Measurements from ENCODE around the gene ABCD3.
"Not testable (repeated sequence)": the region's sequence is repeated elsewhere in the genome, so short reads cannot be mapped to it uniquely, and the experiment has no call there.

ABCD3 gene

GRCh38 chr1:94428441-94428840 lies 10.3 kb downstream of the ABCD3 start:
- H3K4me1 ChIP-seq (ENCODE audit: insufficient read depth, low read length, poor library complexity, severe bottlenecking), result peaks cover 40% of the 10 kb centered on the region
- peaks cover 30% of the 10 kb centered on the region for H4K20me1 ChIP-seq (ENCODE audit: insufficient read depth, low read length, poor library complexity, severe bottlenecking)
- H3F3A ChIP-seq (ENCODE audit: low read depth), result no peaks in the 10 kb centered on the region
- H3K79me2 ChIP-seq (ENCODE audit: insufficient read depth, low read length), result peaks cover 95% of the 10 kb centered on the region
- no peaks in the 10 kb centered on the region; the same call in 1 of the 2 replicates for H3K36me3 ChIP-seq (ENCODE audit: insufficient read depth, low read length)
- H3K4me2 ChIP-seq (ENCODE audit: low read depth, low read length, poor library complexity, severe bottlenecking), result no peak overlapping the region
- no peaks in the 10 kb centered on the region for H3K27me3 ChIP-seq (ENCODE audit: insufficient read depth, low read length, poor library complexity, severe bottlenecking)
- H3K4me3 ChIP-seq (ENCODE audit: low read length, poor library complexity, severe bottlenecking), result no peak overlapping the region
- TF ChIP-seq EZH2phosphoT487 (IDR thresholded peaks at IDR 0.05; ENCODE audit: borderline replicate concordance), result no peak
- TF ChIP-seq CTCF (conservative IDR thresholded peaks at IDR 0.05; ENCODE audit: low read length), result no peak
- no peaks in the 10 kb centered on the region for H3K9me2 ChIP-seq (replicated peaks; ENCODE audit: low read depth, low read length)
- H3K9me3 ChIP-seq (ENCODE audit: insufficient read depth, low read depth, low read length), result no peaks in the 10 kb centered on the region
- H3K9ac ChIP-seq (ENCODE audit: low read depth, low read length, poor library complexity, severe bottlenecking), result no peak overlapping the region
- H2AFZ ChIP-seq (ENCODE audit: low read length), result no peak overlapping the region

- not testable (repeated sequence) for H3K4me2 ChIP-seq (ENCODE audit: low read depth, low read length, poor library complexity, severe bottlenecking); H3K36me3 ChIP-seq (ENCODE audit: insufficient read depth, low read length); H3K9me2 ChIP-seq (replicated peaks; ENCODE audit: low read depth, low read length); H3K9me3 ChIP-seq (ENCODE audit: insufficient read depth, low read depth, low read length); H3K9ac ChIP-seq (ENCODE audit: low read depth, low read length, poor library complexity, severe bottlenecking); H2AFZ ChIP-seq (ENCODE audit: low read length); H3K4me3 ChIP-seq (ENCODE audit: low read length, poor library complexity, severe bottlenecking); H3K27me3 ChIP-seq (ENCODE audit: insufficient read depth, low read length, poor library complexity, severe bottlenecking); H3F3A ChIP-seq (ENCODE audit: low read depth)
- Histone ChIP-seq H3K4me1 (ENCODE audit: insufficient read depth, low read length, poor library complexity, severe bottlenecking) (peaks cover 34% of the 10 kb centered on the region), H3K79me2 (ENCODE audit: insufficient read depth, low read length) (peaks cover 93% of the 10 kb centered on the region), H4K20me1 (ENCODE audit: insufficient read depth, low read length, poor library complexity, severe bottlenecking) (peaks cover 24% of the 10 kb centered on the region)
These were observed 10.8 kb downstream of the ABCD3 start for GRCh38 chr1:94428927-94429528.

DNA sequence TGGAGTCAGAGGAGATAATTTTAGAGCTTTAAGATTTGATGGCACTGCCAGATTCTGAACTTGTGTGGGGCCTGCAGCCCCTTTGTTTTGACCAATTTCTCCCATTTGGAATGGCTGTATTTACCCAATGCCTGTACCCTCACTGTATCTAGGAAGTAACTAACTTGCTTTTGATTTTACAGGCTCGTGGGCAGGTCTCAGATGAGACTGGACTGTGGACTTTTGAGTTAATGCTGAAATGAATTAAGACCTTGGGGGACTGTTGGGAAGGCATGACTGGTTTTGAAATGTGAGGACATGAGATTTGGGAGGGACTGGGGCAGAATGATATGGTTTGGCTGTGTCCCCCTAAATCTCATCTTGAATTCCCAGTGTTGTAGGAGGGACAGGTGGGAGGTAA lies 11.9 kb downstream of the ABCD3 start:
- not testable (repeated sequence) for H3F3A ChIP-seq (ENCODE audit: low read depth); H3K4me3 ChIP-seq (ENCODE audit: low read length, poor library complexity, severe bottlenecking); H3K4me2 ChIP-seq (ENCODE audit: low read depth, low read length, poor library complexity, severe bottlenecking); H2AFZ ChIP-seq (ENCODE audit: low read length); H3K9ac ChIP-seq (ENCODE audit: low read depth, low read length, poor library complexity, severe bottlenecking); H3K9me2 ChIP-seq (replicated peaks; ENCODE audit: low read depth, low read length); H3K36me3 ChIP-seq (ENCODE audit: insufficient read depth, low read length); H3K27me3 ChIP-seq (ENCODE audit: insufficient read depth, low read length, poor library complexity, severe bottlenecking); H3K9me3 ChIP-seq (ENCODE audit: insufficient read depth, low read depth, low read length)
- Histone ChIP-seq H3K79me2 (ENCODE audit: insufficient read depth, low read length) (peaks cover 90% of the 10 kb centered on the region), H3K4me1 (ENCODE audit: insufficient read depth, low read length, poor library complexity, severe bottlenecking) (peaks cover 26% of the 10 kb centered on the region), H4K20me1 (ENCODE audit: insufficient read depth, low read length, poor library complexity, severe bottlenecking) (peaks cover 18% of the 10 kb centered on the region)

DNA sequence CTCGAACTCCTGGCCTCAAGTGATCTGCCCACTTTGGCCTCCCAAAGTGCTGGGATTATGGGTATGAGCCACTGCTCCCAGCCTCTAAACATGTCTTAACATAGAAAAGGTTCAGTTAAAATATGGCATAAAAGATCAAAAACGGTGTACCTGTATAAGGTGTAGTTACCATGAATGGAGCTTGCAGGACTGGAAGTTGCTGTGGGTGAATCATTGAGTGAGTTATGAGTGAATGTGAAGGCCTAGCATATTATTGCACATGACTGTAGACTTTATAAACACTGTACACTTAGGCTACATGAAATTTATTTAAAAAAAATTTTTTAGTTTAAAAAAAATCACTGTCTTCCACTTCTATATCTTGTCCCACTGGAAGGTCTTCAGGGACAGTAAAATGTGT lies 15.7 kb downstream of the ABCD3 start:
- Histone ChIP-seq H3K4me3 (ENCODE audit: low read length, poor library complexity, severe bottlenecking) (no peak overlapping the region), H3K36me3 (ENCODE audit: insufficient read depth, low read length) (no peaks in the 10 kb centered on the region; the same call in 1 of the 2 replicates), H3F3A (ENCODE audit: low read depth) (peaks cover under 1% of the 10 kb centered on the region; the same call in 1 of the 2 replicates), H2AFZ (ENCODE audit: low read length) (no peak overlapping the region), H3K9me2 (replicated peaks; ENCODE audit: low read depth, low read length) (no peaks in the 10 kb centered on the region), H3K4me2 (ENCODE audit: low read depth, low read length, poor library complexity, severe bottlenecking) (no peak overlapping the region), H3K27me3 (ENCODE audit: insufficient read depth, low read length, poor library complexity, severe bottlenecking) (no peaks in the 10 kb centered on the region), H3K9me3 (ENCODE audit: insufficient read depth, low read depth, low read length) (peaks cover 5% of the 10 kb centered on the region; the same call in 1 of the 2 replicates), H3K4me1 (ENCODE audit: insufficient read depth, low read length, poor library complexity, severe bottlenecking) (peaks cover 12% of the 10 kb centered on the region), H3K79me2 (ENCODE audit: insufficient read depth, low read length) (peaks cover 86% of the 10 kb centered on the region), H3K9ac (ENCODE audit: low read depth, low read length, poor library complexity, severe bottlenecking) (no peak overlapping the region), H4K20me1 (ENCODE audit: insufficient read depth, low read length, poor library complexity, severe bottlenecking) (peaks cover 10% of the 10 kb centered on the region)
- TF ChIP-seq CTCF (conservative IDR thresholded peaks at IDR 0.05; ENCODE audit: low read length) (no peak), EZH2phosphoT487 (IDR thresholded peaks at IDR 0.05; ENCODE audit: borderline replicate concordance) (no peak)
